ENCODE results near the gene MAFG. TPM values are rescaled to one million over a fixed set of nuclear protein-coding genes. Genes with fewer than 3 reads are reported as not detected.

Gene MAFG
- total and polyA plus RNA-seq, 2 of the 13 experiments (the other 11 are each of a cell fraction or from before 2014, with no cell fraction given) = 14.5 to 20.0 TPM

- TF ChIP-seq ZNF788 (CRISPR knock-in tag; IDR thresholded peaks at IDR 0.05; ENCODE audit: borderline replicate concordance) = no peak
- TF ChIP-seq ZNF101 (CRISPR knock-in tag; IDR thresholded peaks at IDR 0.05; ENCODE audit: borderline replicate concordance, low read depth) = no peak
- TF ChIP-seq ZBTB43 (CRISPR knock-in tag; conservative IDR thresholded peaks at IDR 0.05) = no peak
- TF ChIP-seq PRPF4 (IDR thresholded peaks at IDR 0.05; ENCODE audit: low read depth, low read length, poor library complexity, severe bottlenecking) = peak; percentile 12
- TF ChIP-seq ZNF761 (CRISPR knock-in tag; conservative IDR thresholded peaks at IDR 0.05) = no peak
- TF ChIP-seq SAP130 (CRISPR knock-in tag; IDR thresholded peaks at IDR 0.05; ENCODE audit: low read depth) = peak; percentile 82
- TF ChIP-seq FOXK2 (IDR thresholded peaks at IDR 0.05) = no peak
- no peak for TF ChIP-seq FOSL1 (CRISPR knock-in tag; IDR thresholded peaks at IDR 0.05; ENCODE audit: borderline replicate concordance)
- no peak for TF ChIP-seq ZBTB8A (CRISPR knock-in tag; IDR thresholded peaks at IDR 0.05; ENCODE audit: borderline replicate concordance, low read depth)
- TF ChIP-seq HNF1A (IDR thresholded peaks at IDR 0.05; ENCODE audit: low read depth) = no peak
- TF ChIP-seq HNF1A (CRISPR knock-in tag; IDR thresholded peaks at IDR 0.05; ENCODE audit: borderline replicate concordance) = no peak
- no peak for TF ChIP-seq CEBPG (CRISPR knock-in tag; IDR thresholded peaks at IDR 0.05)
- TF ChIP-seq SATB2 (CRISPR knock-in tag; IDR thresholded peaks at IDR 0.05) = no peak
- no peak for TF ChIP-seq ZBTB49 (CRISPR knock-in tag; IDR thresholded peaks at IDR 0.05; ENCODE audit: borderline replicate concordance)
- TF ChIP-seq ZNF446 (CRISPR knock-in tag; IDR thresholded peaks at IDR 0.05) = no peak
- no peak for TF ChIP-seq ZNF34 (CRISPR knock-in tag; IDR thresholded peaks at IDR 0.05; ENCODE audit: borderline replicate concordance)
- TF ChIP-seq ZNF326 (CRISPR knock-in tag; IDR thresholded peaks at IDR 0.05; ENCODE audit: borderline replicate concordance) = no peak
- TF ChIP-seq MXI1 (IDR thresholded peaks at IDR 0.05; ENCODE audit: borderline replicate concordance, low read depth, low read length) = peak; percentile 84; the same call in 1 of the 3 replicates
- no peak for TF ChIP-seq POGK (CRISPR knock-in tag; conservative IDR thresholded peaks at IDR 0.05)
- TF ChIP-seq ZNF33B (CRISPR knock-in tag; IDR thresholded peaks at IDR 0.05) = no peak
- TF ChIP-seq NAIF1 (CRISPR knock-in tag; IDR thresholded peaks at IDR 0.05; ENCODE audit: borderline replicate concordance) = no peak
These were observed 16.1 kb downstream of the MAFG start, which contains the start of gene PCYT2 (continued) for GRCh38 chr17:81911277-81911961.

Measured in HepG2 (cell line).